C1 segment of cervical spinal cord (tissue), 14 donors: ENCODE data around the gene SARNP.
"Not testable (repeated sequence)": the region's sequence is repeated elsewhere in the genome, so short reads cannot be mapped to it uniquely, and the experiment has no call there.

Source experiments
- DNase-seq, 14 donors: peaks; one replicate each; lab custom pipeline; 2025; lab: John Stamatoyannopoulos, UW

The SARNP gene

GRCh38 chr12:55839345-55840140 lies 22.0 kb upstream of the SARNP start:
- no peak for DNase-seq

GRCh38 chr12:55838361-55838760 lies 20.8 kb upstream of the SARNP start:
- DNase-seq = no peak

GRCh38 chr12:55834400-55834799 lies 16.9 kb upstream of the SARNP start:
- DNase-seq = not testable (repeated sequence)

- DNase-seq = no peak
These were observed 15.5 kb upstream of the SARNP start for GRCh38 chr12:55833056-55833455.

GRCh38 chr12:55831447-55831815 lies 13.9 kb upstream of the SARNP start:
- DNase-seq = no peak

- DNase-seq = peak; percentile 57 to 89 (median 80)
These were observed 13.3 kb upstream of the SARNP start for GRCh38 chr12:55830601-55831446.

GRCh38 chr12:55829967-55830600 lies 12.6 kb upstream of the SARNP start:
- DNase-seq = peak in 12 of 14 donors; percentile 67 to 89 (median 82)

DNA sequence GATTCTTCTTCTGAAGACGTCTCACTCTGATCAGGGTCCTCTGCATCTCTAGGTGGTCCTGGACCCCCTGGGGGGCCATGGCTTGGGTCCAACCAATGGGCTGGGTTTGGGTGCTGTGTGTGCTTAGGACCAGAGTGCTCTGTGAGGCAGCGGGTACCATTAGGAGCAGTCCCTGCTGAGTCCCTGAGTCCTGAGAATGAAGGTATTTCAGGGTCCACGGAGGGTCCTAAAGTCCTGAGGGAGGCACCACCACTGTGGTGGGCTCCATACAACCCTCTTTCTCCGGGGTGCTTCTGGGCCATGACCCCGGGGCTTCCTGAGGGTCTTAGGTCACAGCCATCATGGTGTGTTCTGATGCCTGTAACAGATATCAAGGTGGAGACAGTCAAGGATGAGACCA lies 10.8 kb upstream of the SARNP start:
- DNase-seq = peak in 1 of 14 donors; percentile 1

DNA sequence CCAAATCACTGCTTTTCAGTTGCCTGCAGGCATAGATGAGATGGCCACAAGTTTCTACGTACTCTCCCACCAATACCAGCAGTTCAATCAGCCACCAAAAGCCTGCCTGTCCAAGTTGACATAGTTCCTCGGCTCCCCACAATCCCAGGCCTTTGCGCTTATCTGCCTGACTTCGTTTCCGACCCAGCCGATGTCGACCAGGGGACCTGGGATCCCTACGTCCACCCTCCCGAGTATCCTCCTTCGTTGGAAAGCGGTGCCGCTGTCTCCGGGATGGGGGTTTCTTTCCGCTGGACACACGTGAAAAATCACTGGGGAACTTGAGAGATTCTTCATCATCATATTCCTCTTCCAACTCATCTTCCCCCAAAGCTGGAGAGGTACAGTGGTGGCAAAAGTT lies 10.3 kb upstream of the SARNP start:
- DNase-seq = no peak

DNA sequence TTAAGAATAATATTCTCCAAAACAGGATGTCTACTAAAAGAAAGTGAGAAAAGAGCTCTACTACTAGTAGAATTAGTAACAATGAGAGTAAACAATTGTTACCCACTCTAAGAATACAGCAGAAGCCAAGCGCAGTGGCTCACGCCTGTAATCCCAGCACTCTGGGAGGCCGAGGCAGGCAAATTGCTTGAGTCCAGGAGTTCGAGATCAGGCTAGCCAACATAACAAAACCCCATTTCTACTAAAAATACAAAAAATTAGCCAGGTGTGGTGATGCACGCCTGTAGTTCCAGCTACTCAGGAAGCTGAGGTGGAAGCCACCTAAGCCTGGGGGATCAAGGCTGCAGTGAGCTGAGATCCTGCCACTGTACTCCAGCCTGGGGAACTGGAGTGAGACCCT lies 7.2 kb upstream of the SARNP start:
- no peak for DNase-seq

DNA sequence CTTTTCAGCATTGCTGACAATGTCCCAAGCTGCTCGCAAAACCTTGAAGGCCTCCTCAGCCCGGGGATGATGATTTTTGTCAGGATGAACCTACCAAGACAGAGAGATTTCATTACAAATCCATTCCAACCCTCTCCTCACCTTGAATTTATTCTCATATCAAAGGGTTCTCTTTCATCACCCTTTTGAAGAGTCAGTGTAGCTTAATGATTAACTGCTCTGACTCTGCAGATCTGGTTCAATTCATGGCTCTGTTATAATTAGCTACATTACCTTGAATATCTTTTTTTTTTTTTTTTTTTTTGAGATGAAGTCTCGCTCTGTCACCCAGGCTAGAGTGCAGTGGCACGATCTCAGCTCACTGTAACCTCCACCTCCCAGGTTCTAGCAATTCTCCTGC lies 5.9 kb upstream of the SARNP start:
- DNase-seq = no peak

- no peak for DNase-seq
These were observed 4.7 kb upstream of the SARNP start for GRCh38 chr12:55822228-55822627.

DNA sequence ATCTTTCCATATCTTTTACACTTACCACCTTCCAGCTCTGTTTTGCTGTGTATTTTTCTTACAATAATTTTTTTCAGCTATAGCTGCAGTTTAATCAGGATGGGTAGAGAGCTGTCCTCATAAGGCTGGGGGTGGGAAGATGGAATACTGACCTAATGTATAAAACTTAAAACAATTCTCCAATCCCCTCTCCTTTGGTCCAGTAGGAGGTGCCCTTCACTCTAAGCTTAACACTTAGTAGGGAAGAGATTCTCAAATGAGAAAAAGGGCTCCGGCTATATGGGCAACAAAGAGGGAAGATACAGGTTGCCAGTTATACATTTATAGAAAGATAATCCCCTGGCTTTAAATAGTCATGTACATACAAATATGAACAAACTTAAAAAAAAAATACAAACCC lies 3.2 kb upstream of the SARNP start:
- DNase-seq = no peak

- no peak for DNase-seq
These were observed 1.4 kb upstream of the SARNP start for GRCh38 chr12:55818886-55819285.

DNA sequence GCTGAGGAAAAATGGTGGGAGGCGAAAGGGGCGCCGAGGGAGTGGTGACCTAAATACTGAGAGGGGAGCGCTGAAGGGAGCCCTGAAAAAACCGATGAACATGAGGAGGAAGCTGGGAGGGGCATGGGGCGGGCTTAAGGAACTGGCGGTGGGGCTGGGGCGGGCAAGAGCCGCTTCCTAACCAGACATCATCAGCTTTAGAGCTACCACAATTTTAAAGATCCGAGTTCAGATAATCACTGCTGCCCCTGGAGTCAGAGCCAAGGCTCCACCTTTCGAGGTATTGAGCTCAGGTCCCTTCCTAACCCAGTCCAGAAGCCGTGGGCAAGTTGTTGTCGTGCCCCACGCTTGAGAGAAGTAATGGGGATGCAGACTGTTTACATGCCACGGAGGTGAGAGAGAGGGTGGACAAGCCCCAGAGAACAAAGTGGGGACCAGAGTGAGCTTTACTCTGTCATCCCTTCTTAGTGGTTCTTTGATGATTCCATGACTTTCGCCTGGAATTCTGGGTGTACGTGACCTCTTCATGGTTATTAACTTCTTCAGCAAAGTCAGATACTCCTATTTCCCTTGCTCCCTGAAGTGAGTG lies 710 bp upstream of the SARNP start:
- DNase-seq = no peak

GRCh38 chr12:55816881-55817344 lies 611 bp downstream of the SARNP start:
- peak in 1 of 14 donors; percentile 31 for DNase-seq

DNA sequence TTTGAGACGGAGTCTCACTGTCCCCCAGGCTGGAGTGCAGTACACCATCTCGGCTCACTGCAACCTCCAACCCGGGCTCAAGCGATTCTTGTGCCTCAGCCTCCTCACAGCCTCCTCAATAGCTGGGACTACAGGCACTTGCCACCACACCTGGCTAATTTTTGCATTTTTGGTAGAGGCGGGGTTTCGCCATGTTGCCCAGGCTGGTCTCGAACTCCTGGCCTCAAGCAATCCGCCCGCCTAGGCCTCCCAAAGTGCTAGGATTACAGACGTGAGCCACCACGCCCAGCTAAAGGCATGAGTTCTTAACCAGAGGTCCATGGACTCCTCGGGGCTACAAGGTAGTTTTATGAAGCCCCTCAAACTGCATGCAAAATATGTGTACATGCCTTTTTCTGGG lies 2.1 kb downstream of the SARNP start:
- no peak for DNase-seq

DNA sequence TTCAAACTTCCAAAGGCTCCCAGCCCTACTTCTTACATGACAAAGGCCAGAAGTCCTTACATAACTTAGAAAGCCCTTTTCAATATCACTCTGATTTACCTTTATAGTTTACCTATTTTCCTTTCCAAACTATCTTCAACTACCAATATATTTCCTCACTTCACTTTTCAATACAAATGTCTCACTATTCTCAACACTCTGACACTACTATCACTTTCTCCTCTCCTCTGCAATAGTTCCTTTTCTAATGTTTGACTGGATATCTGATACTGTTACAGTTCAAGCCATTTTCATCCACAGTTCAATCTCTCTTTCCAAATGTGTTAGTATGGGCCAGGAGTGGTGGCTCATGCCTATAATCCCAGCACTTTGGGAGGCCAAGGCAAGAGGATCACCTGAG lies 3.3 kb downstream of the SARNP start:
- DNase-seq = no peak

DNA sequence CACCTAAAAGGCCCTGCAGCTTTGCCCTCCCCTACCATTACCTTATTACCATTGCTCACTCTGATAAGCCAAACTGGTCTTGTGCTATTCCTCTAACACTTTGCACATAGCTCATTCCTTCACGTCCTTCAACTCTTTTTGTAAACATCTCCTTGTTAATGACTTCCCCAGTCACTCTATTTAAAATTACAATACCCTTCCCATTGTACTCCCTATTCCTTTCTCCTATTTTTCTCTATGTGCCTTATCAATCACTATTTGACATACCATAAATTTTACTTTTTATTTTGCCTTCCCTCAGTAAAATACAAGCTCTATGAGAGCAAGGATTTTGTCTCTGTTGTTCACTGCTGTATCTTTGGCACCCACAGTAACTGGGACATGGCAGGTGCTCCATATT lies 5.4 kb downstream of the SARNP start:
- no peak for DNase-seq

- DNase-seq = no peak
These were observed 8.2 kb downstream of the SARNP start for GRCh38 chr12:55809274-55809673.

- no peak for DNase-seq
These were observed 10.5 kb downstream of the SARNP start for GRCh38 chr12:55806982-55807381.

DNA sequence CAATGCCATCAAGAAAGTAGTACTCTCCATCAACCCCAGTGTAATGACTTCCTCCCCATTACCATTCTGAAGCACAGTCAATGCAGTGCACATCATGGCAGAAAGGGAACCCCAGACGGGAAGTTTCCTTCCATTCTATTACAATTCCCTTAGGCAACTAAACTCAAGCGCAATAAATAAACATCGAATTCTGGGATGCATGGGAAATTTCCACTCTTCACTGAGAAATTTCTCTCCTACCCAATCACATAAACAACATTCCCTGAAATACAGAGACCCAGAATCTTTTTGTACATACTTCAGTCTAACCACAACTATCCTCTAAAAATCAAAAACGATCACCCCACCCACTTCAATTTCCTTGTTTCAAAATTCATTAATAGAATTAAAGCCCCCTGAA lies 20.0 kb downstream of the SARNP start:
- DNase-seq = no peak
